Fibroblast of the conjunctiva (primary cell): ENCODE data around the gene GATC.
A peak's percentile ranks its signal among the peaks of the same experiment; 100 is the strongest.
"Not testable (repeated sequence)": the region's sequence is repeated elsewhere in the genome, so short reads cannot be mapped to it uniquely, and the experiment has no call there.

Experiments used
- DNase-seq: peaks from one replicate; pipeline ENCODE4 v3.0.0-alpha.2; 2010; ENCODE audit warnings: low read depth

Gene GATC

DNA sequence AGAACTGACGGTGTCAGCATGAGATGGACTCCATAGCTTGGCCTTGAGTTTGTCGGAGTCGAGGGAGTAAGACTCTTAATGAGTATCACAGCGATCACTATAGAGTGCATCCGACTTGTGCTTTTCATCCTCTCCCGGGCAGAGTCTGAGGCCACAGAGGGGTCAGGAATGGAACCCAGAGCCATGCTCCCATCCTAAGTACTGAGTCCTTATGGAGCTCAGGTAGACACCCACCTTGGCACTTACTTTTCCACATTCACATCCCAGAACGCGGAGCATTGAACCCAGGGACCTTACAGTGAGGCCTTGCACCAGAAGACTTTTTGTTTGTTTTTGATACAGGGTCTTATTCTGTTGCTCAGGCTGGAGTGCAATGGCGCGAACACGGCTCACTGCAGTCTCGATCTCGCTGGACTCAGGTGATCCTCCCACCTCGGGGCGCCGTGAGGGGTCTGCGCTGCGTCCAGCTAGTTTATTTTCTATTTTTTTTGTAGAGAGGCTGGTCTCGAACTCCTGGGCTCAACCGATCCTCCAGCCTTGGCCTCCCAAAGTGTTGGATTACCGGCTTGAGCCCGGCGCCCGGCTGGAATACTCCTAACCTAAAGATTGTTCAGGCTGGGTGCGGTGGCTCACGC, 24.0 kb downstream of the GATC start:
- no peak for DNase-seq

- DNase-seq = no peak
Observed at GRCh38 chr12:120472521-120472920, 26.3 kb downstream of the GATC start.

DNA sequence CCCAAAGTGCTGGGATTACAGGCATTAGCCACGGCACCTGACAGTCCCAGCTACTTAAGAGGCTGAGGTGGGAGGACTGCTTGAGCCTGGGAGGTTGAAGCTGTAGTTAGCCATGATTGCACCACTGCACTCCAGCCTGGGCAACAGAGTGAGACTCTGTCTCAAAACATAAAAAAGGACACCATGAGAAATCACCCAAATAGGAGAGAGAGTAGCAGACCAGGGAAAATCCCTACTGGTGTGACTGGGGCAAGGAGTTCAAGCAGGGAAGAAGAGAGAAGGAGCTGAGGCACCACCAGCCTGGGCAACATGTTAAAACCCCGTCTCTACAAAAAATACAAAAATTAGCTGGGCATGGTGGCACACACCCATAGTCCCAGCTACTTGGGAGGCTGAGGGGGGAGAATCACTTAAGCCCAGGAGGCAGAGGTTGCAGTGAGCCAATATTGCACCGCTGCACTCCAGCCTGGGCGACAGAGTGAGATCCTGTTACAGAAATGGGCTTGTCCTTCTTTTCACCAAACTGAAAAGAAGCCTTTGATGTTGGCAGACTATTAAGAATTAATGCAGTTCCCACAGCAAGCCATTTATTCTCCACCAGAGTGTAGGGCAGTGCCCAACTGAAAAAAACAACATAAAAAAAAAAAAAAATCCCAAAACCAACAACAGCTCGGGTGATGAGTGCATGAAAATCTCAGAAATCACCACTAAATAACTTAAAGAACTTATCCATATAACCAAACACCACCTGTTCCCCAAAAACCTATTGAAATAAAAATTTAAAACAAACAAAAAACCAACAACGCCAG, 27.8 kb downstream of the GATC start:
- no peak for DNase-seq

GRCh38 chr12:120474616-120474960, 28.3 kb downstream of the GATC start:
- DNase-seq = no peak

DNA sequence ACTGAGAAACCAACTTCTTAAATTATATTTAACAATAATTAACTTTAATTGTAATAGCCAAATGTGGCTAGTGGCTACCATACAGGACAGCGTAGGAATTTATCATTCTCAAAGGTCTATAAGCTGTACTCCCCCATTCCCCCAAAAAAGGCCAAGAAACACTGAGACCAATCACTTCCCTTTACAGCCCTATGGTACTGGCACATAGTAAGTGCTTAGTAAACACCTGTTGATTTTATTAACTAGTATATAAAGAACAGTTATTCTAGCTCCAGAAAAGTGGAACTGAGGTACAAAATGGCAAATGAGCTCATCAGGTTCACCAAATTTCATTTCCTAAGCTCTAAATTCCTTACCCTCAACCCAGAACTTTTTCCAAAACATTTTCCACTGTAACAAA, 29.4 kb downstream of the GATC start:
- DNase-seq = no peak

- no peak for DNase-seq
Observed at GRCh38 chr12:120479458-120479857, 33.2 kb downstream of the GATC start.

DNA sequence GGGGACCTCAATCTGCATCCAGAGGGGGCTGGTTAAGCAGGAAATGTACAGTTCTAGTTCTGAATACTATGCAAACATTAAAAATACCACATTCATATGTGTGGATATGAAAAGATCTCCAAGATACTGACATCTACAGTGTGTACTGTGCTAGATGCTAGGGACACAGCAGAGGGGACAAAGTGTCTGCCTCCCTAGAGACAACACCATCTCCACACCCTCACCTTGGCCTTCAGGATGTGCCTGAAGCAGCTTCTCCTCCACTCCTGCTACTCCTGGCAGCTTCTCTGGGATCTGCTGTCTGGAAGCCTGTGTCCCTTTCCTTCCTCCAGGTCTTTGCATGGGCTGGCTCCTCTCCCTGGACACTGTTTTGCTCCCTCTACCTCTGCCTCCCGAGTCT, 34.0 kb downstream of the GATC start:
- DNase-seq = no peak

GRCh38 chr12:120481022-120481767, 35.0 kb downstream of the GATC start:
- DNase-seq = no peak

DNA sequence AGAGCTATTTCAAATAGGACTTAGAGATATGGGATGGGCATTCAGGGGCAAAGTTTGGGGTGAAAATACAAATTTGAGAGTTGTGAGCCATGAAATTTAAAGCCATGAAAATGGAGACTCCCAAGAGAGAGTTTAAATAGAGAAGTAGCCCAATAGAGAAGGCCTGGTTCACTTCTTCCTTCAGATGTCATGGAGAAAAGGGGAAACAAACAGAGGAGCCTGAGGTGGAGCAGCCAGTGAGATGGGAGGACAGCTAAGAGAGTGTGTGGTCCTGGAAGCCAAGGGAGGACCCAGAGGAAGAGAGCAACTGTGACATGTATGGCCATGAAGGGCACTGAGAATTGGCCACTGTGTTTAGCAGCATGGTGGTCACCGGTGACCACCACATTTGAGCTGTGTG, 37.4 kb downstream of the GATC start:
- no peak for DNase-seq

GRCh38 chr12:120485961-120486881, 40.0 kb downstream of the GATC start:
- DNase-seq = no peak

DNA sequence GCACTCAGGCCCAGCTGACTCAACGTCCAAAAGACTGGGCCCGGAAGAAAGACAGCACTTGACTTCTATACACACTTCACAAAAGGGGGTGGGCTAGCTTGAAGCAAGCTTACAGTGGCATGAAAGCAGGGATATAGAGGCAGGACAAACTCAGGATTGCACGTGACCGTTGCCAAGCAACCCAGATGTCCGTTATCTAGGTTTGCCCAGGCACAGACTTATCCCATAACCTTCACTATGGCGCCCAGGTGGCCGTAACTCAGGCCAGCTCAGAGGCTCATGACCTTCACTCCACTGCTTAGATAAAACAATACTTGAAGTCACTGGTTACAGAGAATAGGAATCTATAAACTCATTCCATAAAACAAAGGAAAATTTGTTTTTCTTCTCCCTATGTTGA, 41.3 kb downstream of the GATC start:
- not testable (repeated sequence) for DNase-seq

DNA sequence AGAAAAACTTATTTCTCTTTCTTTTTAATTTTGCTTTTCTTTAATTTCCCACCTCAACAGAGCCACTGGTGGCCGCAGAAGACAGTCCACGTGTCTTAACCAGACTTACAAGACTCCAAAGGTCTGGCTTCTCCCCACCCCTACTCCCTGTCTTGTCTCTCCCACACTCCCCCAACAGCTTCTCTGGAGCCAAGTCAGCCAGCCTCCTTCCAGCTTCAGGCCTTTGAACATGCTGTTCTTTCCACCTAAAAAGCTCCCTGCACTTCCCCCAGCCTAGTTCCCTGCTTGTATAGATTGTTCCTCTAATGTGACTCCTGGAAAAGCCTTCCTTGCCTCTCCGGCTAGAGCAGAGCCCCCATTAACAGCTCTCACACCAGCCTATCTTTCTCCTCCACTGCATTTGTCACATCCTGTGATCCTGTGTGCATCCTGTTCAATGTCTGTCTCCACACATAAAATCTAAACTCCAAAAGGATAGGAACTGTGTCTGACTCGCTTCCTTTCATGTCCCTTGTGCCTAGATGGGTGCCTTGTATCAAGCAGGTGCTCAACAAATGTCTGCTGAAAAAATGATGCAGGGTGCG, 41.9 kb downstream of the GATC start:
- no peak for DNase-seq

DNA sequence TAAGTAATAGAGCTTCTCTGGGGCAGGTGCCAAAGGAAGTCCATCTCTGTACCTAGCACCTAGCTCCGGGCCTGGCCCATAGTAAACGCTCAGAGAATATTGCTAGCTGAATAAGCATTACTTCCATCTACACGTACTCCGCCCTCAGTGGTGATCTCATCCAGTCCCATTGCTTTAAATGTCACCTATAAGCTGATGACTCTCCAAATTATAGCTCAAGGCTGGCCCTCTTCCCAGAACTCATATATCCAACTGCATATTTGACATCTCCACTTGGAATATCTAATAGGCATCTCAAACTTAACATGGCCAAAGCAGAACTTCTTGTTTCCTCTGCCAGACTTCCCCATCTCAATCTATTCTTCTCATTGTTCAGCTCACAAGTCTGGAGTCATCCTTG, 42.8 kb downstream of the GATC start:
- DNase-seq = no peak

DNA sequence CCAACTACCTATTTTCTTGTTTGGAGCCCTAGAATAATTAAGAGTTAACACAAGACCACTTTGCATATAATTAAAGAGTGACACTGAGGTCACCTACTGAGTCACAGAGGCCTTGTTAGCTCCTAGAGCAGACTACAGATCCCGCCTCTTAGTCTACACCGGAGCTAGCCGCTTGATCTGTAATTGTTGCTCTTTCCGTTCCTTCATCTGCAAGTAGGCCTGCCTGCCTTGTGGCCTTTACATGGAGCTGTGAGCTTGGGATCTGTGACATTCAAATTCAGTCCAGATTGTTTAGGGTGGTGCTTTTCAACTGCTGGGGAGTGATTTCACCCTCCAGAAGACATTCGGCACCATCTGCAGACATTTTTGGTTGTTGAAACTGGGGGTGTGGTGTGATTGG, 44.1 kb downstream of the GATC start:
- no peak for DNase-seq

- DNase-seq = no peak
Observed at GRCh38 chr12:120490833-120491512, 44.7 kb downstream of the GATC start.

GRCh38 chr12:120495186-120495730, 49.0 kb downstream of the GATC start:
- DNase-seq = no peak

DNA sequence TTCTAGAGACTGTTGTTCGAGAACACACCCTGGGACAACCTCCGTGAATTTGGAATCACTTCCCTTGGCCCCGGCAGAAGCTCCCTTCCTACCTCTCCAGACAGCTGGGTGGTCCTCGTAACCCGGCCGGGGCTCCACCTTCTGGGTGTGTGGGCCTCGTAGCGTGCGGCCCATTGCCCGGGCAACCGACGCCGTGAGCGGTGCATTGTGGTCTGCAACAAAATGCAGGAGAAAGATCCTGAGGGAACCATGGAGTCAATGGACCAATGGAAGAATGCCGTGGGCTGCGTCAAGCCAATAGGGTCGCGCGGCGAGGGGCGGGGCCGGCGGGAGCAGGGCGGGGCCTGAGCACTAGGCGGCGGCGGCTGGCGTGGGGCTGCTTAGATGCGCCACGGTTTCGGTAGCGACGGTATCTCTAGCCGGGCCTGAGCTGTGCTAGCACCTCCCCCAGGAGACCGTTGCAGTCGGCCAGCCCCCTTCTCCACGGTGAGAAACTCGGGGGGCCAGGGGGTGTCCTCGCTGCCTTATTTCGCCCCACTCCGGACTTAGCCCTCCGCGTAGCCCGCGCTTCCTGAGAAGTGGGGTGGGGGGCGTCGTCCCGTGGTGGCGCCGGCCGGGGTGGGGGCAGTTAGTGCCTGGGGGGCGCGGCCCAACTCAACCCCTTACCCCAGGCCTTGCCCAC, 49.6 kb downstream of the GATC start, which contains the start of gene DYNLL1:
DYNLL1 (plus strand) TSS at position 383 of the 682 bp plus-strand sequence. CDS start 309 bp downstream, outside the sequence.
- peak; percentile 93 for DNase-seq

DNA sequence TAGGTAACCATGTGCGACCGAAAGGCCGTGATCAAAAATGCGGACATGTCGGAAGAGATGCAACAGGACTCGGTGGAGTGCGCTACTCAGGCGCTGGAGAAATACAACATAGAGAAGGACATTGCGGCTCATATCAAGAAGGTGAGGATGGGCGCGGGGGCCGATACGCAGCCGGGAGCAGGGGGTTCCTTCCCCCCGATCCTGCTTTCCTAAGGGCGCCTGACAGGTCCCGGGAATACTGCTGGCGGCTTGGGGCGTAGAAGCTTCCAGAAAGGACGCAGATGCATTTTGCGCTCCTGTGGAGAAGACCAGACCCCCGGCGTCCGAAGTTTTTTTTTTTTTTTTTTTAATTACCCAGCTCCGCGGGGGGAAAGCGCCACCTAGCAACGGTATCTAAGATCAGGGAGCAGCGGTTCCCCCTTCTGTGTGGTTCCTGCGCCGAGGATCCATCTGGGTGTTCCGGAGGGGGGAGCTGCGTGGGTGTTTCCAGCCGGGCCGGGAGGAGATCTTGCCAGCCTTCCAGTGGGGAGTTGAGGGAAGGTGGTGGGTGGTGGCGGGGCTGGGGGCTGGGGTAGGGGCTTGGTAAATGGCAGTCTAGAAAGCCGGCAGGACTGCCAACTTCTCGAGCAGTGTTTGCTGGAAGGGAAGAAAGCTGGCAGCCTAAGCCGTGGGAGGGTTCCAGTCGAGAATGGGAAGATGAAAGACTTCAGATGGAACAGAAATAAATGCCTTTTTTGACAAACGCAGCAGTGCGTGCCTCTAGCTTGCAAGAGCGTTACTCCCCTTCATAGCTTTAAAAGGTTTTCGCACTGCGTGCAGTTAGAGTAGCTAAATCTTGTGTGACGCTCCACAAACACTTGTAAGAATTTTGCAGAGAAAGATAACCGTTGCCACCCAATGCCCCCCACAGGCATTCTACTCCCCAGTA, 50.4 kb downstream of the GATC start:
- DNase-seq = no peak
